SK-N-MC (cell line): ENCODE results near the gene CHTF18.

Experiments
- DNase-seq: peaks from one replicate; pipeline ENCODE4 v3.0.0-alpha.2; 2011; ENCODE audit warnings: low read depth, low spot score
- H3K27ac ChIP-seq: fragments of 200-600 bp; sonication (generic); 2 replicates; pipeline ENCODE4 v1.5.1; 2016; ENCODE audit warnings: mixed run types
- H3K36me3 ChIP-seq: fragments of 200-600 bp; sonication (generic); 2 replicates; pipeline ENCODE4 v1.6.1; 2017; ENCODE audit warnings: antibody characterized with exemption, low read length, mixed read lengths; ENCODE audit not compliant: insufficient read depth
- H3K4me3 ChIP-seq: fragments of 200-600 bp; sonication (generic); 2 replicates; pipeline ENCODE4 v1.5.1; 2016
- H3K9ac ChIP-seq: fragments of 200-600 bp; sonication (generic); 2 replicates; pipeline ENCODE4 v1.8.0; 2017; ENCODE audit warnings: mixed run types, mixed read lengths; ENCODE audit not compliant: insufficient read length
- H3K9me3 ChIP-seq: fragments of 200-600 bp; sonication (generic); 2 replicates; pipeline ENCODE4 v1.6.1; 2017; ENCODE audit warnings: low read depth, mild to moderate bottlenecking, antibody characterized with exemption, low read length, moderate library complexity, mixed read lengths
- EZH2 ChIP-seq: fragments of 200-600 bp; sonication (generic); IDR thresholded peaks from one replicate; pipeline ENCODE4 v1.6.1; 2017; ENCODE audit warnings: antibody characterized with exemption
- FOXP2 ChIP-seq: optimal IDR thresholded peaks from 2 replicates; pipeline ENCODE3; 2011; ENCODE audit warnings: mild to moderate bottlenecking, moderate library complexity; ENCODE audit not compliant: insufficient read depth; ENCODE audit errors: extremely low read length, control extremely low read depth
- POLR2AphosphoS5 ChIP-seq: IDR thresholded peaks from 2 replicates; pipeline ENCODE4 v1.6.1; 2012; ENCODE audit warnings: mild to moderate bottlenecking, low read depth, low read length, borderline replicate concordance

Gene CHTF18

GRCh38 chr16:844638-845350 lies 56.4 kb downstream of the CHTF18 start:
- Histone ChIP-seq H3K9me3 (no peaks in the 10 kb centered on the region), H3K27ac (no peak overlapping the region), H3K36me3 (no peaks in the 10 kb centered on the region), H3K4me3 (no peak overlapping the region), H3K9ac (no peak overlapping the region)
- DNase-seq, result no peak
- TF ChIP-seq POLR2AphosphoS5 (no peak), EZH2 (no peak), FOXP2 (no peak)

GRCh38 chr16:845351-845745 lies 56.9 kb downstream of the CHTF18 start:
- Histone ChIP-seq H3K27ac (no peak overlapping the region), H3K36me3 (no peaks in the 10 kb centered on the region), H3K9ac (no peak overlapping the region), H3K4me3 (no peak overlapping the region), H3K9me3 (no peaks in the 10 kb centered on the region)
- no peak for DNase-seq
- no peak for TF ChIP-seq FOXP2

GRCh38 chr16:847151-847550 lies 58.7 kb downstream of the CHTF18 start:
- Histone ChIP-seq H3K36me3 (no peaks in the 10 kb centered on the region), H3K4me3 (no peak overlapping the region), H3K27ac (no peak overlapping the region), H3K9ac (no peak overlapping the region), H3K9me3 (no peaks in the 10 kb centered on the region)
- DNase-seq, result no peak
- no peak for TF ChIP-seq POLR2AphosphoS5
